HG03175 (cell line): ENCODE results near the gene ERN1.

ENCODE experiments used
- ATAC-seq: cut with Tn5 transposase; IDR thresholded peaks from one replicate; pipeline ENCODE4 v1.9.1; 2021; ENCODE audit warnings: mild to moderate bottlenecking, moderate library complexity; ENCODE audit not compliant: unreplicated experiment

ERN1 gene

DNA sequence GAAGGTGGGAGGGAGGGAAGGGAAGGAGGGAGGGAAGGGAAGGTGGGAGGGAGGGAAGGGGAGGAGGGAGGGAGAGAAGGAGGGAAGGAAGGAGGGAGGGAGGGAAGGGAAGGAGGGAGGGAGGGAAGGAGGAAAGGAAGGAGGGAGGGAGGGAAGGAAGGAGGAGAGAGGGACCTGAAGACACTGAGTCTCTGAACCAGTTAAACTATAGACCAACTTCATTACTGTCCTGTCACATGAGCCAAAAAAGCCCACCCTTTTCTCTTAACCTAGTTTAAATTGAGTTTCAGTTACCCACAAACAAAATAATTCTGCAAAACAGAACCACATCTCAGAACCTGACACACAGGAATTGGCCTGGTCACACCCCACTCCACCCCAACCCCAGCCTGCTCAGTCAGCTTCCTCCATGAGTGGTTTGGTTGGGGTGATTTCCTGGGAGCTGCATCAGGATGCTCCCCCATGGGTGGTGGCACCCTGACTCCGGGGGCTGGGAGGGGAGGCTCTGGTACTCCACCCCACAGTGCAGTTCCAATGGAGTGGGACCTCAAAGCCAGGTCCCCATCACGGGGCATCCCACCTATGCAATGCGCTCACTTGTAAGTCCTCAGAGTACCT is 136.5 kb downstream of the ERN1 start:
- no peak for ATAC-seq

DNA sequence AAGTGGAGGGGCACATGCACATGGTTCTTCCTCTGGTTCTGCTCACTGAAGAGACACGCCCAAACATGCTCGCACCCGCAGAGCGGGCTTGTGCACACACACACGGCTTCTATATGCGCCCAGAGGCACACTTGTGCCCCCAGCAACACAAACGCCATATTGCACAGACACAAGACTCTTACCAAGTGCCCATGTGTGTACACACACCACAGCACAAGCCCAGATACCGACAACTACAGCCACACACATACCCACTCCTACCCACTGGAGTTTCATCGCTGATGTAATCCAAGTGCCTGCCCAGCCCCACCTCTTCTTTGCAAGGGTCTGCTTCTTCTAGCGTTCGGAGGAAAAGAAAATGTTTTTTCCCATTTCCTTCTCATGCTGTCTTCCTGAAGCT is 138.3 kb downstream of the ERN1 start:
- ATAC-seq, result no peak

DNA sequence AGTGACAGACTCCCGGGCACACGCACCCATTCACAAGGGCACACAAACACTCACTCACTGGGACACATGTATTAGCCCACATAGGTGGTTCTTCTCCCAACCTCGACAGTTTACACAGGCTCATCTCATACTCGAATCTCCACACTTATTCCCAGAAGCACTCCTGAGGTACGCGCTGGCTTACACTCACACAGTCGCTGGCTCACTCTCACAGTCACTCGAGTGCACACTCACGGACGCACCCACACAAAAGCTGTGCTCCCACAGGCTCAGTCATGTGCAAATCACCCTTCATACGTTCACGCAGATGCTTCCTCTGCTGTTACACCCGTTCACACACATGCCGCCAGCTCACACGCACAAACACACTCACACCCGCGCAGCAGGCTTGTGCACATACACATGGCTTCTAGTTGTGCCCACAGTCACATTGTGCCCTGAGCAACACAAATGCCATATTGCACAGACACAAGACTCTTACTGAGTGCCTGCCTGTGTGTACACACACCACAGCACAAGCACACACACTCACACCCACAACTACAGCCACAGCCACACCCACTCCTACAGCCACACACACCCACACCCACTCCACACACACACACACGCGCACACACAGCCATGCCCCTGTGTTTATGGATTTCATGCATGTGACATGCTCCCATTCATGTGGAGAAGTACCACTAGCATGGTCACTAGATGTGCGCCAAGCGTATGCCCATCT is 140.2 kb downstream of the ERN1 start:
- ATAC-seq, result no peak
